ENCODE results near the gene CCNY.

CCNY gene

DNA sequence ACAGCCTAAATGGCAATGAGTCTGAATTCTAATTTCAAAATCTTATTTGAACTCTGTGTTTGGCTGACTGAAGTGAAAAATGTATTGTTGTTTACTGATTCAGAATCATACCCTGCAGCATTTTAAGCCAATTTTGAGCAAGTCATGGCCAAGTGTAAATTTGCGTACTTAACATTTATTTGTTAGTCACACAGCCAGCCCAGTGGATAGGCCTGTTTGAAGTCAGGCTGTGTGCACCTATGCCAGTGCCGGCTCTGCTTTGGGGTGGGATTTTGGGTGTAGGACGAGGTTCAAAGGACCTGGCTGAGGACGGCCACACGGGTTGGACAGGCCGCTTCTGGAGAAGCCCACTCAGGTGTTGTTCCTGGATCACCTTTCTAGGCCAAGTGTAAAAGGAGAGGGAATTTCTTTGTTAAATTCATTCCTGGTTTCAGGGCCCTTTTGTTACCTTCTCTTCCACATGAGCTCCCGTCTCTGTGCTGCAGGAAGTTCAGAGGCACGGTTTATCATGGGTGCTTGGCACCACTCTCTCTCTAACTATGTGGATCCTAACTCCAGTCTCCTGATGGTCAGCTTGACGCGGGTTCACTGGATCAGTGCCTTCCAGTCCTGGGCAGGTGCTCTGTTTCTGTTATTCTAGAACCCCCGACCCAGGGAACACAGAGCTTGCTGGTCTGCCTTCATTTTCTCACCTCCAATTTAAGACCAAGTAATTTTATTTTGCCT is 84.7 kb downstream of the CCNY start:
- Histone ChIP-seq H3K36me3 (replicated peaks; ENCODE audit: insufficient read depth, low read length) (no peaks in the 10 kb centered on the region), H3K4me2 (ENCODE audit: low read depth, low read length) (no peak overlapping the region), H3K27ac (ENCODE audit: low read length) (no peak overlapping the region), H3K4me3 (ENCODE audit: low read length) (no peak overlapping the region), H2AFZ (ENCODE audit: low read length) (no peak overlapping the region), H4K20me1 (ENCODE audit: insufficient read depth, low read length) (no peaks in the 10 kb centered on the region; the same call in 1 of the 2 replicates), H3K79me2 (ENCODE audit: low read length) (peaks cover 56% of the 10 kb centered on the region), H3K9me3 (replicated peaks; ENCODE audit: insufficient read depth, low read length) (no peaks in the 10 kb centered on the region), H3F3A (ENCODE audit: insufficient read depth, low read length) (no peaks in the 10 kb centered on the region), H3K27me3 (replicated peaks; ENCODE audit: insufficient read depth, low read length) (no peaks in the 10 kb centered on the region), H3K9me2 (replicated peaks; ENCODE audit: insufficient read depth, low read length) (no peaks in the 10 kb centered on the region), H3K9ac (ENCODE audit: low read length) (no peak overlapping the region), H3K4me1 (ENCODE audit: low read length) (no peaks in the 10 kb centered on the region)
- TF ChIP-seq, protein P1, sequence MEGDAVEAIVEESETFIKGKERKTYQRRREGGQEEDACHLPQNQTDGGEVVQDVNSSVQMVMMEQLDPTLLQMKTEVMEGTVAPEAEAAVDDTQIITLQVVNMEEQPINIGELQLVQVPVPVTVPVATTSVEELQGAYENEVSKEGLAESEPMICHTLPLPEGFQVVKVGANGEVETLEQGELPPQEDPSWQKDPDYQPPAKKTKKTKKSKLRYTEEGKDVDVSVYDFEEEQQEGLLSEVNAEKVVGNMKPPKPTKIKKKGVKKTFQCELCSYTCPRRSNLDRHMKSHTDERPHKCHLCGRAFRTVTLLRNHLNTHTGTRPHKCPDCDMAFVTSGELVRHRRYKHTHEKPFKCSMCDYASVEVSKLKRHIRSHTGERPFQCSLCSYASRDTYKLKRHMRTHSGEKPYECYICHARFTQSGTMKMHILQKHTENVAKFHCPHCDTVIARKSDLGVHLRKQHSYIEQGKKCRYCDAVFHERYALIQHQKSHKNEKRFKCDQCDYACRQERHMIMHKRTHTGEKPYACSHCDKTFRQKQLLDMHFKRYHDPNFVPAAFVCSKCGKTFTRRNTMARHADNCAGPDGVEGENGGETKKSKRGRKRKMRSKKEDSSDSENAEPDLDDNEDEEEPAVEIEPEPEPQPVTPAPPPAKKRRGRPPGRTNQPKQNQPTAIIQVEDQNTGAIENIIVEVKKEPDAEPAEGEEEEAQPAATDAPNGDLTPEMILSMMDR (IDR thresholded peaks at IDR 0.05; ENCODE audit: low read length), result no peak
- TF ChIP-seq EZH2 (optimal IDR thresholded peaks at IDR 0.05; ENCODE audit: low read depth, low read length), result no peak
- TF ChIP-seq EZH2phosphoT487 (IDR thresholded peaks at IDR 0.05; ENCODE audit: low read length), result no peak
- no peak for DNase-seq

DNA sequence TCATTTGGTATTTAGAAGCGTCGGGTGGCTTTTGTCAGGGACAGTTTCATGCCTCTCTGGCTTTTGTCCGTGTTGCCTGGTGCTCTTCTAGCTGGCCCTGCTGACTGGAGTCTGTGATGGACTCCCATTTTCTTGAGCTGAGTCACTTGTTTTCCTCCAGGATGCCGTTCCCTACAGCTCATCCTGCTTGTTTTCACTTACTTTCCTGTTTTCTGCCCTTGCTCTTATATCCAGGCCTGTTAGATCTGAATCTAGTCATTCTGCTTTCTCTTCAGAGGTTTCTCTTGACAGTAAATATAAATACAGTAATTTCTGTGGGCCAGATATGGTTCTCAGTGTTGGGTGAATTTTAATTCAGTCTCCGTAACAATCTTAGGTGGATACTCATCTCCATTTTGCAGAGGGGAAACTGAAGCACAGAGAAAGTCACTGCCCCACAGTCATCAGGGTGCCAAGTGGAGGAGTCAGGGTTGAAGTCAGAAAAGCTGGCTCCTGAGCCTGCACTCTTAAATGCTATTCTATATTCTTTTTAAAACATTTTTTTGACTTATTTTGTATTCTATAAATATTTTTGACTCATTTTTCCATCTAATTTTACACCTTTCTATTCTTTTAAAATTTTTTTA is 85.4 kb downstream of the CCNY start:
- H3K27ac ChIP-seq (ENCODE audit: low read length), result no peak overlapping the region
- no peak overlapping the region for H3K4me2 ChIP-seq (ENCODE audit: low read depth, low read length)
- no peak overlapping the region for H2AFZ ChIP-seq (ENCODE audit: low read length)
- no peaks in the 10 kb centered on the region for H3F3A ChIP-seq (ENCODE audit: insufficient read depth, low read length)
- H3K9me2 ChIP-seq (replicated peaks; ENCODE audit: insufficient read depth, low read length), result no peaks in the 10 kb centered on the region
- no peaks in the 10 kb centered on the region for H3K4me1 ChIP-seq (ENCODE audit: low read length)
- no peaks in the 10 kb centered on the region for H3K36me3 ChIP-seq (replicated peaks; ENCODE audit: insufficient read depth, low read length)
- TF ChIP-seq, protein P1 (IDR thresholded peaks at IDR 0.05; ENCODE audit: low read length), result no peak
- TF ChIP-seq EZH2 (optimal IDR thresholded peaks at IDR 0.05; ENCODE audit: low read depth, low read length) (no peak), EZH2phosphoT487 (IDR thresholded peaks at IDR 0.05; ENCODE audit: low read length) (no peak)
- no peak overlapping the region for H3K4me3 ChIP-seq (ENCODE audit: low read length)
- H3K9me3 ChIP-seq (replicated peaks; ENCODE audit: insufficient read depth, low read length), result no peaks in the 10 kb centered on the region
- H3K9ac ChIP-seq (ENCODE audit: low read length), result no peak overlapping the region
- no peak for DNase-seq
- no peaks in the 10 kb centered on the region for H3K27me3 ChIP-seq (replicated peaks; ENCODE audit: insufficient read depth, low read length)
- H3K79me2 ChIP-seq (ENCODE audit: low read length), result peaks cover 60% of the 10 kb centered on the region
- H4K20me1 ChIP-seq (ENCODE audit: insufficient read depth, low read length), result no peaks in the 10 kb centered on the region; the same call in 1 of the 2 replicates

DNA sequence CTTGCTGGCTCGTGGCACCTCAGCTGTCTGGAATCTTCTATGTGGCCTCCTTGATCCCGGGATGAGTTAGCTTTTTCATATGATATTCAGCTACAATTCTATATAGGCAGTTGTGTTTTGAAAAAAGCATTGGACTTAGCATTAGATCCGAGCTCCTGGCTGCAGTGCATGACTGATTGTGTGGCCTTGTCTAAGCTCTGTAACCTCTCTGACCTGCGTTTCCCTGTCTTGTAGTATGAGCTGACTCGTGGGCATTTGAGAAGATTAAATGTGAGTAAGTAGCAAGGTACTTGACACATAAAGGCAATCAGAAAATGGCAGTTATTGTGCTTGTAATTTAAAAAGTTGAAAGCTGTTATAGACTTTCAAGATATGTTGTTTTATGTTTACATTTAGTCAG is 85.9 kb downstream of the CCNY start:
- H3K4me2 ChIP-seq (ENCODE audit: low read depth, low read length), result no peak overlapping the region
- no peaks in the 10 kb centered on the region for H3K4me1 ChIP-seq (ENCODE audit: low read length)
- H3K27me3 ChIP-seq (replicated peaks; ENCODE audit: insufficient read depth, low read length), result no peaks in the 10 kb centered on the region
- no peaks in the 10 kb centered on the region for H3K9me3 ChIP-seq (replicated peaks; ENCODE audit: insufficient read depth, low read length)
- H4K20me1 ChIP-seq (ENCODE audit: insufficient read depth, low read length), result no peaks in the 10 kb centered on the region; the same call in 1 of the 2 replicates
- peaks cover 60% of the 10 kb centered on the region for H3K79me2 ChIP-seq (ENCODE audit: low read length)
- no peak overlapping the region for H3K9ac ChIP-seq (ENCODE audit: low read length)
- TF ChIP-seq, protein P1 (IDR thresholded peaks at IDR 0.05; ENCODE audit: low read length), result no peak
- TF ChIP-seq EZH2 (optimal IDR thresholded peaks at IDR 0.05; ENCODE audit: low read depth, low read length), result no peak
- TF ChIP-seq EZH2phosphoT487 (IDR thresholded peaks at IDR 0.05; ENCODE audit: low read length), result no peak
- no peak overlapping the region for H3K27ac ChIP-seq (ENCODE audit: low read length)
- H2AFZ ChIP-seq (ENCODE audit: low read length), result no peak overlapping the region
- no peaks in the 10 kb centered on the region for H3K36me3 ChIP-seq (replicated peaks; ENCODE audit: insufficient read depth, low read length)
- no peaks in the 10 kb centered on the region for H3K9me2 ChIP-seq (replicated peaks; ENCODE audit: insufficient read depth, low read length)
- H3K4me3 ChIP-seq (ENCODE audit: low read length), result no peak overlapping the region
- no peak for DNase-seq
- H3F3A ChIP-seq (ENCODE audit: insufficient read depth, low read length), result no peaks in the 10 kb centered on the region

Data from MM.1S (cell line).